HG03025 (cell line): ENCODE measurements around the gene CHST13.

Experiments used
- ATAC-seq: cut with Tn5 transposase; IDR thresholded peaks from one replicate; pipeline ENCODE4 v1.9.1; 2021; ENCODE audit warnings: mild to moderate bottlenecking, moderate library complexity; ENCODE audit not compliant: unreplicated experiment, low FRiP score

CHST13 gene

DNA sequence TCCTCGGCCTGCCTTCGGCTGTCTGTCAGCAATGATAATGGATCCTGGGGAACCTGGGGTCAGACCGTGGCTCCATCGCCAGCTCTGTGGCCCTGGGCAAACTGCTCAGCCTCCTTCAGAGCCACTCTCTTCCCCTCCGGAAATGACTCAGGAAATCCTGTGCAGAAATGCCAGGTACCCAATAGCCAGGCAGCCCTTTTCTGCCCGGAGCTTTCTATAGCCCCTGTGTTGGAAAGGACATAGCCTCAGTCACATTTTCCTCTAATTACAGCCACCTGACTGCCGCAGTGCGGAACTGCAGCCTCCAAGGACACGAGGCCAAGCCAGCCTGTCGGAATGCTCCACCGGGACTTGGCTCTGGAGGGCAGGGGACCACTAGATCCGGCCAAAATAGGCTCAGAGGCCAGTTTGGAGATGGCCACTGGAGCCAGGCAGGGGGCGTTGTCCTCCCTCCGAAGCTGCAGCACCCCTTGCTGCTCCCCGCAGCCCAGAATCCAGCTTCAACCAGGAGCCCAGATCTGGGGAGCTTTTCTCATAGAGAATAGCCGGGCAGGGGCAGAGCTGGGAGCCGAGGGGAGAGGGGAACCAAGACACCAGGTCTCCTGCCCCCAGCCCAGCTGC is 36.7 kb upstream of the CHST13 start:
- no peak for ATAC-seq

DNA sequence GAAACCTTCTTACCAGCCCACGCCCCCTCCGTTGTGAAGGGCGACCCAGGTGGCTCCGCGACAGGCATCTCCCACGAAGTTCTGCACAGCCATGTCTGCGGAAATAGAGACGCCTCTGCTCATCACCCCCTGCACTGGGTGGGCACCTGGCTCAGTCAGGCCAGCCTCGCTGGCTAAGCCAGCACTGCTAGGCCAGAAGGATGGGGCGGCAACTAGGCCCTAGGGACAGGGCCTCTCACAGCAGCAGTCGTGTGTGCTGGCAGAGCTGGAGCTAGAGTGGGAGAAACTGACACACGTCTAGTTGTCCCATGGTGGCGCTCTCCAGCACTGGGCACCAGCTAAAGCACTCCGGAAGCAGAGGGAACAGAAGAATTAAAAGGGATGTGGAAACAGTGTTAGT is 35.8 kb upstream of the CHST13 start:
- no peak for ATAC-seq

DNA sequence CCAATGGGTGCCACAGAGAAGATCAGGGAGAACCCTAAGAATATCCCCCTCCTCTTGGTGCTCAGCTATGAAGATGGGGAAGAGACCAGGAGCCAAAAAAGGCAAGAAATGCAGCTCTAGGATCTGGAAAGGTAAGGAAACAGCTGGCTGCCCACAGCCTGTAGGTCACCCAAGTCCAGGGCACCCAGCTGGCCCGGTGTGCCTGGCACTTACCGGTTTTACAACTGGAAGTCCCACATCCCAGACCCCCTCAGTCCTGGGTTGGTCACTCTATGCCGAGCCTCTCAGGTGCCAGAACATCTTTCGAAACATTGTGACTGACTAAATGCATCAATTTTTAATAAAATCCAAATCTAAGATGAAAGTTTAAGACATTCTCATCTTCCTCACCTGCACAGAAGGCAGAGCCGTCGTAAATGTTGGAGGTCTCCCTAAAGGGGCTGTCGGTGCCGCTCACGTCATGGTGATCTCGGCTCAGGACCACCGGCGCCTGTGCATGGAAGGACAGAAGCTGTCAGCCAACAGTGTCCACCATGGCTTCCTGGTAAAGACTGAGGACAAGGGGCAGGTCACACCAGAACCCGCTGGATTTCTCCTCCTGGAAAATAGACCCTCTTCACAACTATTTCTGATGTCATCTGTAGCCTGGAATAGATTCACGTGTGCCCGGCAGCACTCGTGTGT is 34.9 kb upstream of the CHST13 start:
- ATAC-seq, result no peak

DNA sequence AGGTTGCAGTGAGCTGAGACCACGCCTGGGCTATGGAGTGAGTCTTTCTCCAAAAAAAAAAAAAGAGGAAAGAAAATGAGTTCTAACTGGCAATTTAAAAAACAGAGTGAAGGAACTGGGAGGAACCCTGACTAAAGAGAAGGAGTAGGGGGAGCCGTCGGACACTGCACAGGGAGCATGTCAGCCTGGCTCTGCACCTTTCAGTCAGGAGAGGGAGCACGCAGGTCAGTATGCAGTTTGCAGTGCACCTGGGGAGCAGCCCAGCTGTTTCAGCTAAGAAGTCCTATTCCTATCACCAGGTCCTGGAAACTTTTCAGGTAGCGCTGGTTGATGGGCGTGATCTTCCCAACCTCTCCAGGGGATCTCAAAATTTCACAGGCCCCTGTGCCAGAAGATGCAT is 33.3 kb upstream of the CHST13 start:
- no peak for ATAC-seq

DNA sequence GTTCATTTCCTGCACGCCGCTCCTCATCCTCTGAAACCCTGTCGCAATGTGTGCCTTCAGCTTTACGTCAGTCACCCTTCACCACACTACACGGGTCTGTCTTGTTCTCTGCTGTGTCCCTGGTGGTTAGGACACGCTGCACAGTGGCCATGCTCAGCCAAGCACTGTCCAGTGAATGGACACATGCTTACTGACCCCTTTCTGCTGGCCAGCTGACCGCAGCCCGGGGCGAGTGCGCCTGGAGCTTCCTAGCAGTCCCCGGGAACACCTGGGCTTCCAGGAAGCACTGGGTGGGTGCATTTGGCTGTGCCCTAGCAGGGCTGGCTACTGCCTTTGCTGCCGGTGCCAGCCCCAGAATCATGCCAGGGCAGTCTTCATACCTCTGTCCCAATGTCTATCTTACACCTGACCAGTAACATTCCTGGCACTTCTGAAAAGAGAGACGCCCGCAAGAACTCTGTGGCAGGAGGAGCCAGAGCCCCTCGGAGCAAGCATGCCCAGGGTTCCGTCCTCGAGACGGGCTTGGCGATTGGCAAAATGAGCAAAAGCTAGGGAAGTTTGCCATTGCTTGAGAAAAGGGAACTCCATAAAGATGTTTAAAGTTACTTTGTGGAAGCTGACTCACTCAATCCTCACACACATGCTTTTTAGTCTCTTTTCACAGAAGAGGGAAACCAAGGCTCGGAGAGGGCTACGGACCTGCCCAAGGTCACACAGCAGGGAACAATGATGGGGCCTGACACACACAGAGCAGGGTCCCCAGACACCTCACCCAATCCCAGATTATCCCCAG is 32.5 kb upstream of the CHST13 start:
- ATAC-seq, result no peak

DNA sequence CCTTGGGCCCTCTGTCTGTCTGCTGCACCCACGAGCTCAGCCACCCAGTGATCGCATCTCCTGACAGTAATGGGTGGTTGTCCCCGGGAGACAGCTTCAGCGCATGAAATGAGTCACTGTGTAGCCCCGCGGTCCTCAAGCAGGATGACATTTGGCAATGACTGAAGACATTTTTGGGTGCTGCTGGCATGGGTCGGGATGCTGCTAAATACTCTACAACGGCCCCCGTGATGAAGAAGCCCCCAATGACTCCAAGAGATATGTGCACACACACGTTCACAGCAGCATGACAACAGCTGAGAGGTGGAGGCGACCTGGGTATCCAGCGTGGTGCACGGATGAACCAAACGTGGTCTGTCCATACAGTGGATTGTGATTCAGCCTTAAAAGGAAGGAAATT is 30.9 kb upstream of the CHST13 start:
- no peak for ATAC-seq

DNA sequence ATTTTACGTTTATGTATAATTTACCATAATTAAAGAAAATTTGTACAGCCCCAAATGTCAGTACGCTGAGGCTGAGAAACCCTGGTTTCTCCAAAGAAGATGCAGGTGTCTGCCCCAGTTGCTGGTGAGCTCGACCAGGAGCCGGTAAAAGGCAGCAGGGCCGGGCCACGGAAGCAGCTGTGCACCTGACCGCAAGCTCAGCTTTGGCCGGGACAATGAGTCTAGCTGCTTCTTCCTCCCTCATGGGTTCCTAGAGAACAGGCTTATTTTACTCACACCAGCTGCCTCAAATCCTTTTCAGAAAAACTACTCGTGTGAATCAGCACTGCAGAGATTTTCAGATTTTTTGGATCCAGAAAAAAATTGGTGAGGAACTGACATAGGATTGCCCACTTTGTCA is 30.2 kb upstream of the CHST13 start:
- ATAC-seq, result no peak

DNA sequence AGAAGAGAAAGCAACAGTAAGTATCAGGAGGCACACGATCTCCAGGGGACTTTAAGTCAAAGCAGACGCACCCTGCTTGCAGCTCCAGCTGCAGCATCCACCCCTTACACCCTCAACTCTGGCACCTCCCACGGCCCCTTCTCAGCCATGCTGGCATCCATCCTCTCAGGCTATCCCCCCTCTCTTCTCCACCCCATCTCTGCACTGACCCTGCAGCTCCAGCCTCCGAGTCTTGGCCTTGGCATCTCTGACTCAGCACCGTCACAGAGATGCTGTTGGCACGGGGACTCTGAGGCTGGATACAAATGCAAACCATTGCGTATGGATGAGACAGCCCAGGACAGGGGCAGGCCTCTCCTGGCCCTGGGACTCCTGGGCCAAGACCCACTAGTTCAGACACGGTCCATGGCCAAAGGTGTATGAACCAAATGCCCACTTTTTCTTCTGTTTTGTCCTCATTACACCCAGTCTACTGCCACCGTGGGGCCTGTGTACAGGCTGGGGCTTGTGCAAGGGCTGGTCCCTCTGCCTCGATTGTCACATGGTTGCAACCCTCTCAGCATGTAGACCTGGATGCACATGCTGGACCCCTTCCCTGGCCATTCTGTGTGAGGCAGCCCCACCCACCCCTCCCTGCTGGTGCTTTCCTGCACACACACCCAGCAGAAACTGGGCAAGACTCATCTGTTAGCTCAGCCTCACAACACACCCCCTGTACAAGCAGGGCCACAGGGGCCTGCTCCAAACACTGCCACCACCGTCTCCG is 29.6 kb upstream of the CHST13 start:
- no peak for ATAC-seq

DNA sequence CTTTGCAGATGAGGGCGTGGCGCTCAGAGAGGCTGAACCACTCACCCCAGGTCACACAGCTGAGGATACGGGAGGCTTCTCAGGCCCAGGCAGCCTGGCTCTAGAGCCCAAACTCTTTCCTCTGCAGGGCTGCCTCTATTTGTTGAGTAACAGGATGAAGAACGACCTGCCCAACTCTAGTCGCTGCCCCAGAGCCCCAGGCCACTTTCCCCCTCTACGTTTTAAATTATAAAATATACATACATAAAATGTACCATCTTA is 29.1 kb upstream of the CHST13 start:
- ATAC-seq, result no peak

DNA sequence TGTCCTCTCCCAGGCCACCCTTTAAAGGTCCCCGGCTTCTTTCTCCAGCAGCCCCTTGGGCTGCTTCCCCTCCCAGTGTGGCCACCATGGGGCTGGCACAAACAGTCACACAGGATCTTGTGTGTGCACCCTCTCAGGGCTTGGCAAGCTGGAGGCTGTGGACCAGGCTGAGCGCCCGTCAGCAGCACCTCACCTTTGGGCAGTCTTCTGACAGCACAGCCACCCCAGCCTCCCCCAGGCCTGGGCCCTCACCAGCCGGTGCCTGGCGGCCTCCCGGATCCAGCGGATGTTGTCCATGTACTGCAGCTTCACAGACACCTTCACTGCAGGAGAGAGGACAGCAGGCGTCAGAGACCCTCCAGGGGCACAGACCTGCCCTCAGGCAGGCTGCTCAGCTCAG is 28.2 kb upstream of the CHST13 start:
- ATAC-seq, result no peak

DNA sequence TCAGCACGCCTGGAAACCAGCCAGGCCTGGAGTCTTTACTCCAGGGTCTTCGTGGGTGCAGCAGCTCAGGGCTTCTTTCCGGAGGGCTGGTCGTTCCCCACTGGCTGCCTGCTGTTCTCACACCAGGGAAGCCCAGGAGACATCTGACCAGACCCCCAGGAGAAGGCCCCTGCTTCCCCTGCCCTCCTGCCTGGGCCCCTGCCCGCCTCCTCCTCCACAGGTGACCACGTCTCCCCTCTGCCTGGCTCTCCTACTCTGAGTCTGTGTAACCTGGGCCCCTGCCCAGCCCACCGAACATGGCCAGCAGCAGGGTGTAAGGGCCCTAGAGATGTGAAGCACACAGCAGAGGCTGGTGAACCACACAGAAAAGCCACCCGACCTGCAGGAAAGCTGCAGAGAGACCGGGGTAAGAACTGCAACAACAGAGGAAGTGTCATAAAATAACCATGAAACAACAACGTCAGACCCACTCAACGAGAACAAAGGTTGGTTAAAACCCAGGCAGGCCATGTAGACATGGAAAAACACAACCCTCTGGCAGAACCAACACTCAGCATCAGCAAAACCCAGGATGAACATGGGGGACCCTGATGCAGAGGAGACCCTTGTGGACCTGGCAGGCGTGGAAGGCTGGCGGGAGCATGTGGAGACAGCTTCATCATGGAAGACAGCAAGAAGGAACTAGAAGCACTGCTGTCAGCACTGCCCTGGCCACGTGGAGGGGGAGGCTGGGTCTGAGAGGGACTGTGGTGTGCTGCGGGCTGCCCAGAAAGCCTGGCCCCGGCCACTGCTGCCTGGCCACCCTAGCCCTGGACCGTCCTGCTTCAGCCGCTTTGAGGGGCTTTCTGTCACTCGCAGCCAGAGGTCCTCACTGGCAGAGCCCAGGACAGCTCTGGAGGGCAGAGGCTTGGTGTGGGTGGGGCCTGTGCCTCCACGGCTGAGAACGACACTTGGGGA is 26.8 kb upstream of the CHST13 start:
- no peak for ATAC-seq

DNA sequence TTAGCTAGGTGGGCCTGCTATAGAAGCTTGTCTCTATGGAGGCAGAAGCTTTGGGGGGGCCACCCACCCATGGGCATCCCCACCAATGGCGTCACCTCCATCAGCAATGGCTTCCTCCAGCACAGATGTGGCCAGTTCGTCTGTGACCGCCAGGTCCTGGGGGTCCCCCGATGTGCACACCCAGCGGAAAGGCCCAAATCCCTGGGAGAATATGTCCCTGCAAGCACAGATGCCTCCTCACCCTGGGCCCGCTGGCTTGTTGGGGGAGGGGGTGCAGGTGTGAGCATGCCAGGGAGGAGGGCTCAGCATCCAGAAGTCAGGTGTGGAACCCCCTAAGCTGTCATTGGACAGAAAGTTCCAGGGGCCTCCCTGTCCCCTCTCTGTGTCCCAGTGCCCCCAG is 26.0 kb upstream of the CHST13 start:
- ATAC-seq, result no peak

DNA sequence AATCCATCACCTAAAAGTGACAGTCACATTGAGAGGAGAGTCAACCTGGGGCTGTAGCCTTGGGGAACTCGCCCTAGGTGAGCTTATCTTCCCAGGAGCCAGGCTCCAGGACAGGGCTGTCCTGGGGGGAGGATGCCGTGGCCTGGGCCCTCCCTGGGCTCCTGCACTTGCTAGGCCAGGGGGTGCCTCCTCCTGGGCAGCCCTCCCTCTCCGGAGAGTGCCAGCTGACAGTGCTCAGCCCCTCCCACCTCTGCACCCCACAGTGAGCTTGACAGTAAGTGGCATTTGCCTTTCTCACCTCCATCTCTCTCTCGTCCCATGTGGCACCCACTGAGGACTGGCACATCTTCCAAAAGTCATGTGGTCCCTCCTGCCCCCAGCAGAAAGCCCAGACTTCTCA is 25.5 kb upstream of the CHST13 start:
- no peak for ATAC-seq

DNA sequence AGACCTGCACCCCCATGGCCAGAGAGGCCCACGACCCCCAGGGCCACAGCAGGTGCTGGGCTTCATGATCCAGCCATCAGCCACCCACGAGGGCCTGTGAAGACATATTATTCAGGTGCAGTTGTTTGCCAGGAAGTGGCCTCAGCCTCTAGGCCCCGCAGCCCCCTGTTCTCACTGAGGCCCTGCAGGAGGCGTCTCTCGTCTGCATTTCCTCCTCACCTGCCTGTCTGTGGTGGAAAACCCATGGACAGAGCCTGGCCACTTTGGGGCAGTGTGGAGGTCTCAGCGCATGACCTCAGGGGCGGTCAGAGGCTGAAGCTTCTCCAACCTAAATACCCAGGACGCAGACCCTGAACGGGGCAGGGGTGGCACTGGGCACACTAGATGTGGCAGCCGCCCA is 25.0 kb upstream of the CHST13 start:
- ATAC-seq, result no peak

DNA sequence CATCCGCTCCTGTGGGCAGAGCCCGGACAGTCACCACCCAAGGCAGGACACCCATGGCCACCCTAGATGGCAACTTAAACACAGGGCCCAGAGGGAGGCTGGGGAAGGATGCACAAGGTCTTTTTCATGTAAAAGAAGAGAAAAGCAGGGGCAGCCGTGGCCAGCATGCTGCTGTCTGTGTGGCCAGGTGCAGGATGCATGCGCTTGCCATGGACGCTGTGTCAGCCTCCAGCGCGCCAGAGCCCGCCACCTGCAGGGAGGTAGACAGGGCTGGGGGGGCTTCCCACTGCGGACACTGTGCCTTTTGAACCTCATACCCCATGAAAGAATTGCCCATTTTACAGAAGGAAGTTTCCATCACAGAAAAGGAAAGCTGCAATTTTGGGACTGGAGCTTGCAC is 24.6 kb upstream of the CHST13 start:
- ATAC-seq, result no peak

DNA sequence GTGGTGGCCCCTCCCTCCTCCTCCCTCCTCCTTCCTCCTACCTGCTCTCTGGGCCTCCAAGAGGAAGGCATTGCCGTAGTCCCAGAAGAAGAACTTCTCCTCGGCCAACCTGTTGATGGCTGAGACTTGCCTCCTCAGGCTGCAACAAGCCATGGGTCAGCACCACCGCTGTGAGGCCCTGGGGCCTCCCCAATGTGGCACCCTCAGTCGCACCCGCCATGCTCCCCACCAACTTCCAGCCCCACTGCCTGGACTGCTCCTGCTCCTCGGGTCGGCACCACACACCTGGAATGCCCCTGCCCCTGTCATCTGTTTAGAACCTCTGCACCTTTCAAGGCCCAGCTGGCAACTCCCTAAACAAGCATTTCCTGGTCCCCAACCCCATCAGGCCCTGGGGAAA is 23.9 kb upstream of the CHST13 start:
- ATAC-seq, result no peak

DNA sequence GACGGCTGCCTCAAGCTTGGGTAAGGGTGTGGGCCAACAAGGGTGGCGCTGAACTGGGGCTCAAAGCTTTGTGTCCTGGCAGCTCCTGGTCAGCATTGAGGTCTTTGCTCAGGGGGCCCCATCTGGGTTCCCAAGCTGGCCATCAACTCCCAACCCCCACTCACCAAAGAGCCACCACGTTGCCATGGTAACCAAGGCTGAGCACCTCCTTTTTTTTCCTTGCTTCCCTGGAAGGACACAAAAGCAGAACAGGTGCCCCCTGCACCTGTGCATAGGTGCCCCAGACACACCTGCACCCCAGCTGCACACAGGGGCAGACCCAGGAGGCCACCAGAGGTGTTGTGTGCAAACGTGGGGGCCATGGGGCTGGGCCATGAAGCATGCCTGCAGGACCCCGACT is 22.9 kb upstream of the CHST13 start:
- no peak for ATAC-seq

DNA sequence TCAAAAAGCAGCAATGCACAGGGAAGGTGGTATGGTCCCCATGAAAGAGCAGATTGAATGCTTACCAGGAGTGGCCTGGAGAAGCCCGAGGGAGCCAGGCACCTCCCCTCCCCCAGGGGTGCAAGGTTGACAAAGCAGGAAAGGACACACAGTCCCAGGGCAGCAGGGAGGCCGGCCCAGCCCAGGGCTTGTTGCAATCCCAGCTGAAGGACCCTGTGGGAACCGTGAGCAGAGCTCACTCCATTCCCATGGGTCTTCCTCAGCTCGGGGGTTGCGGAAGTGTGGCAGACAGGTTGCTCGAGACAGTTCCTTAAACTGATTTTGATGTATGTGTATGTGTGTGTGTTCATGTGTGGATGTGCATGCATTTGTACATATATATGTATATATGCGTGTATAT is 22.2 kb upstream of the CHST13 start:
- no peak for ATAC-seq

DNA sequence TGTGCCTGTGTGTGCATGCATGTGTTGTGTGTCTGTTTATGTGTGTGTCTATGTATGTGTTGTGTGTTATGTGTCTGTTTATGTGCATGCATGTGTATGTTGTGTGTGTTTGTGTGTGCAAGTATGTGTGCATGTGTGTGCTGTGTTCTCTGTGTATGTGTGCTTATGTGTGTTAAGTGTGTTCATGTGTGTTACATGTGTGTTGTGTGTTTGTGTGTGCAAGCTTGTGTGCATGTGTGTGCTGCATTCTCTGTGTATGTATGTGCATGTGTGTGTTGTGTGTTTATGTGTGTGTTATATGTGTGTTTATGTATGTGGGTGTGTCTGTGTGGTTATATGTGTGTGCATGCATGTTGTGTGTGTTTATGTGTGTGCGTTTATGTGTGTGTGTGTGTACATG is 21.3 kb upstream of the CHST13 start:
- ATAC-seq, result no peak

DNA sequence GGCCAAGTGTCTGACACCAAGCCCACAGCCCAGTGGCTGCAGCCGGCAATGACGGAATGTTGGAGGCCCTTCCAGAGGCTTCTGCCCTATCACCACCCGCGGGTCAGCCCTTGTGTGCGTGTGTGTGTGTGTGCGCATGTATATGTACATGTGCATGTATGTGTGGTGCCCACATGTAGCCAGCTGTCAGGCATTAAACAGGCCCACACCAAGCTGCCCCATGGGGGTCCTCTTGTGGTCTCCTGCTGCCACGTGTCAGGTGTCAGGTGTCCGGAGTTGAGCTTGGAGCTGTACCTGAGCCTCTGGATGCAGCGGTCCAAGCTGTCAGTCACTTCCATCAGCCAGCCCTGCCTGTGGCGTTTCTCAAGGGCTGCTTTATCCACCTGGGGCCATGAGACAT is 20.3 kb upstream of the CHST13 start:
- no peak for ATAC-seq
